MG63 (cell line): Measurements from ENCODE around the gene SYDE2. TPM values are rescaled to one million over a fixed set of nuclear protein-coding genes. Genes with fewer than 3 reads are reported as not detected.
A peak's percentile ranks its signal among the peaks of the same experiment; 100 is the strongest.
"Not testable (repeated sequence)": the region's sequence is repeated elsewhere in the genome, so short reads cannot be mapped to it uniquely, and the experiment has no call there.

Experiments used
- DNase-seq: peaks from one replicate; pipeline ENCODE4 v3.0.0-alpha.2; 2020
- H3K27me3 ChIP-seq: fragments of 250-450 bp; sonication (Bioruptor Pico); 2 replicates; pipeline ENCODE4 v1.5.1; 2020; ENCODE audit warnings: mild to moderate bottlenecking, moderate library complexity
- H3K36me3 ChIP-seq: fragments of 250-450 bp; sonication (Bioruptor Pico); 2 replicates; pipeline ENCODE4 v1.5.1; 2020; ENCODE audit warnings: mild to moderate bottlenecking, moderate library complexity
- H3K4me3 ChIP-seq: fragments of 250-450 bp; sonication (Bioruptor Pico); 2 replicates; pipeline ENCODE4 v1.5.1; 2020; ENCODE audit warnings: mild to moderate bottlenecking, moderate library complexity
- H3K9me3 ChIP-seq: fragments of 250-450 bp; sonication (Bioruptor Pico); 2 replicates; pipeline ENCODE4 v1.5.1; 2020; ENCODE audit warnings: mild to moderate bottlenecking, moderate library complexity
- total RNA-seq: library from RNA; depleted of rRNA; stranded (reverse); fragments of >200 nt; shearing (Covaris generic); gene quantifications from 2 replicates; pipeline ENCODE4 v1.2.3, GENCODE V29; 2014; ENCODE audit warnings: low replicate concordance

Gene SYDE2
- total RNA-seq, 1 experiment from 2014 or later: 1.3 TPM

DNA sequence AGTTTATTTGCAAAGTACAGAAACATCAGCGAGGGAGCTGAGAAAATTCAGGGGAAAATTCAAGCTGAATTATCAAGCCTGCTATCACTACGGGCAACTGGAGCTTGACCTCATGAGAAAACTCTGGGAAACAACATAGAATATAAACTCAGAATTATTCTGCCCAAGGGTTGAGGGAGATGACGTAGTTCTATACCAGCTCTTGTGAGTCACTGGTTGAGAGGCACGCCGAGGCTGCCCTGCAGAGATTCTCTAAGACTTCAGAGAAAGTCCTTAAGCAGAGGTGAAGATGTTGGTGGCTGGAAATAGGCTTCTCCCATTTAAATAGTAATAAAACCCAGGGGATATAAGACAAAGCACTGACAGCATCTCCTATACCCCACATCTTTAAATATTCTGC is 12.3 kb downstream of the SYDE2 start:
- DNase-seq: no peak
- Histone ChIP-seq H3K27me3 (no peaks in the 10 kb centered on the region), H3K4me3 (no peak overlapping the region), H3K9me3 (no peaks in the 10 kb centered on the region), H3K36me3 (no peaks in the 10 kb centered on the region; the same call in 1 of the 2 replicates)

DNA sequence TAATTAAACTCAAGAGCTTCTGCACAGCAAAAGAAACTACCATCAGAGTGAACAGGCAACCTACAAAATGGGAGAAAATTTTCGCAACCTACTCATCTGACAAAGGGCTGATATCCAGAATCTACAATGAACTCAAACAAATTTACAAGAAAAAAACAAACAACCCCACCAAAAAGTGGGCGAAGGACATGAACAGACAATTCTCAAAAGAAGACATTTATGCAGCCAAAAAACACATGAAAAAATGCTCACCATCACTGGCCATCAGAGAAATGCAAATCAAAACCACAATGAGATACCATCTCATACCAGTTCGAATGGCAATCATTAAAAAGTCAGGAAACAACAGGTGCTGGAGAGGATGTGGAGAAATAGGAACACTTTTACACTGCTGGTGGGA is 13.8 kb downstream of the SYDE2 start:
- DNase-seq, H3K4me3 ChIP-seq, H3K9me3 ChIP-seq, H3K27me3 ChIP-seq, H3K36me3 ChIP-seq: not testable (repeated sequence)

DNA sequence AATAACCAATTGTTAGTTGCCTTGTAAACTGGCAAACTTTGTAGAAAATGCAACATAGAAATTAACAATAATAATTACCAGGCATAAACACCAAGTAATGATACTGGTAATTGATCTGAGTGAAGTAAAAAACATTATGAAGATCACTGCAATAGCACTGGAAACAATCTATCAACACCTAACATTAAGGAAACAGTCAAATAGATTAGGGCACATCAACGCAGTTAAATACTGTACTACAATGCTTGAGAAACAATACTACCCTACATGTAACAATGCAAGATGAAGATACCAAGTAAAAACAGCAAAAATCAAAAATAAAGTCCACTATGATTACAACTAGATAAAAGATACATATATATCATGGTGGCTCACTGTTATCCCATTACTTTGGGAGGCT is 16.6 kb downstream of the SYDE2 start:
- Histone ChIP-seq H3K4me3 (no peak overlapping the region), H3K27me3 (no peaks in the 10 kb centered on the region), H3K36me3 (peaks cover 10% of the 10 kb centered on the region), H3K9me3 (no peaks in the 10 kb centered on the region)
- no peak for DNase-seq

DNA sequence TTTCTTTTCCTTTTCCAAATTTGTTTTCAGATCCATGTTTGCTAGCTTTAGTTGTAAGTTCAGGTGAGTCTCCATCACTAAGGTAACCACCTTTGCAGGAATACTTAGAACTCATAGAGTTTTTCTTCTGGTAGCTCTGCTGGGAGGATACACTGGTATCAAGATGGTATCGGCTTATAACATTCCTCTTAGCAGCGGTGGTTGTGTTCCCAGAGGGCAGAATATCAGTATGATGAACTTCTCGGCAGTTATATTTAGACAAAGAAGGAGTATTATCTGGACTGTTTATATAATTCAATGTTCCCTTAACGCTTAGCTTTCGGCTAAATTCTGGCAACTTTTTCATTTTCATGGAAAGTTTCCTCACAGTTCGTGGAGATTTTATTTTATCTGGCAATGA is 18.1 kb downstream of the SYDE2 start:
- H3K4me3 ChIP-seq: no peak overlapping the region
- no peak for DNase-seq
- H3K36me3 ChIP-seq: peaks cover 10% of the 10 kb centered on the region
- no peaks in the 10 kb centered on the region for H3K9me3 ChIP-seq
- H3K27me3 ChIP-seq: no peaks in the 10 kb centered on the region

DNA sequence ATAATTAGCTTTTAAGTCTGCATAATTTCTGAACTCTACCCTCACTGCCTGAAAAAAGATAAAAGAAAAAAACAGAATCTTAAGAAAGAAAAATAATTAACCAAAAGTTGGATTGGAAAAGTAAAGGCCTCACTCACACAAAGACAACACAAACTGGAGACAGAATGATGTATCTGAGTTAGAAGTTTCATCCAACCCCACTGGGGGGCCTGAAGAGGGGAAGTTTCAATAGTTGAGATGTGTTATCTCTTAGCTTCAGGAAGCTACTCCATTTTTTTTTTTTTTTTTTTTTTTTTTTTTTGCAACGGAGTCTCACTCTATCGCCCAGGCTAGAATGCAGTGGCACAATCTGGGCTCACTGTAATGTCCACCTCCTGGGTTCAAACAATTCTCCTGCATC is 19.9 kb downstream of the SYDE2 start:
- peaks cover 10% of the 10 kb centered on the region for H3K36me3 ChIP-seq
- H3K27me3 ChIP-seq: no peaks in the 10 kb centered on the region
- no peaks in the 10 kb centered on the region for H3K9me3 ChIP-seq
- no peak overlapping the region for H3K4me3 ChIP-seq
- DNase-seq: no peak

DNA sequence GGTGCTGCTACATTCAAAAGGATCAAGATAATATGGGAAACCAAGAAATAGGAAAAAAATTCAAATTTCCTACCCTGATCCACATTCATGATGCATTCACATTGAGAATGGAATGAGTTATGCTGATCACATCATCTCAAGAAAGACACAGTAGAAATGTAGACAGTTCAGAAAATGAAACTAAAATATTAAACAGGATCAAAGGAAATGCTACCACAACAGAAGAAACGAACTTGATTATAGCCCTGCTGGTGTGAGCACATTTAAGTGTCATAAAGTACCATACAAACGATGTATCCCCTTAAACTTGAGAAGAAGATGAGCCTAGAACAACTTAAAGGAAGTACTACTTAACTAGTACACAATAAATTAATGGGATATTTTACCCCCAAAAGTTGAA is 21.3 kb downstream of the SYDE2 start:
- no peaks in the 10 kb centered on the region for H3K9me3 ChIP-seq
- no peak overlapping the region for H3K4me3 ChIP-seq
- H3K27me3 ChIP-seq: no peaks in the 10 kb centered on the region
- DNase-seq: no peak
- peaks cover 10% of the 10 kb centered on the region for H3K36me3 ChIP-seq

DNA sequence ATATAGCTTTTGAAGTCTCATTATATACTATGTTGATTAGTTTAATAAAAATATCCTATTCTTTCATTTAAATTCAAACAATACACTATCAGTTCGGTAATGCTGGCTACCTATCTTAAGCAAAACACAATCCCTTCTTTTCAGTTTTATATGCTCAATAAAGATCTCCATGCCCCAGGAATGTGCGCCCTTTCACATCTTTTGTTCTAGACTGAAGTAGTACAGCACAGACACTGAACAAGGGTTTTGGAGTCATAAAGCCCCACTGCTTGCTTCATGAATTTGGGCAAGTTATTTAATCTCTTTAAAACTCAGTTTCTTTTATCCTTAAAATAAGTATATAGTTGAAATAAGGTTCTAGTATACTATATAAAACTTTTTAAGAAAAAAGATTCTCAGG is 22.4 kb downstream of the SYDE2 start:
- no peak for DNase-seq
- no peak overlapping the region for H3K4me3 ChIP-seq
- H3K36me3 ChIP-seq: peaks cover 10% of the 10 kb centered on the region
- H3K9me3 ChIP-seq: no peaks in the 10 kb centered on the region
- no peaks in the 10 kb centered on the region for H3K27me3 ChIP-seq

DNA sequence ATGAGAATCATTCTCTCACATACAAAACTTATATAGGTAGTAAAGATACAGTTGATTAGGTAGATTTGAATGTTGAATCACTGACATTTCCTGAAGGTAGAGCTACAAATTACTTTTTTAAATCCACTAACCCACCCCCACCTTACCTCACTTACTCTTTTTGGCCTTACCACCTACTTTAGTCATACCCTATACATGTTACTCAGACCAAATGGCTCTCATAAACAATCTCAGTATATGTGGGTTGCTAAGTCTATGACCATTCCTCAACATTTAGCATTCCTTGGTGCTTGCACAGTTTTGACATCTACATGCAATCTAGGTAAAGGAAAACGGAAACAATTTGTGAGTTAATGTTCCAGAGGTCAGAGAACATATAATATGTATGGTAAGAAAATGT is 26.3 kb downstream of the SYDE2 start:
- H3K9me3 ChIP-seq: no peaks in the 10 kb centered on the region
- no peaks in the 10 kb centered on the region; the same call in 1 of the 2 replicates for H3K36me3 ChIP-seq
- DNase-seq: no peak
- H3K4me3 ChIP-seq: no peak overlapping the region
- H3K27me3 ChIP-seq: no peaks in the 10 kb centered on the region

DNA sequence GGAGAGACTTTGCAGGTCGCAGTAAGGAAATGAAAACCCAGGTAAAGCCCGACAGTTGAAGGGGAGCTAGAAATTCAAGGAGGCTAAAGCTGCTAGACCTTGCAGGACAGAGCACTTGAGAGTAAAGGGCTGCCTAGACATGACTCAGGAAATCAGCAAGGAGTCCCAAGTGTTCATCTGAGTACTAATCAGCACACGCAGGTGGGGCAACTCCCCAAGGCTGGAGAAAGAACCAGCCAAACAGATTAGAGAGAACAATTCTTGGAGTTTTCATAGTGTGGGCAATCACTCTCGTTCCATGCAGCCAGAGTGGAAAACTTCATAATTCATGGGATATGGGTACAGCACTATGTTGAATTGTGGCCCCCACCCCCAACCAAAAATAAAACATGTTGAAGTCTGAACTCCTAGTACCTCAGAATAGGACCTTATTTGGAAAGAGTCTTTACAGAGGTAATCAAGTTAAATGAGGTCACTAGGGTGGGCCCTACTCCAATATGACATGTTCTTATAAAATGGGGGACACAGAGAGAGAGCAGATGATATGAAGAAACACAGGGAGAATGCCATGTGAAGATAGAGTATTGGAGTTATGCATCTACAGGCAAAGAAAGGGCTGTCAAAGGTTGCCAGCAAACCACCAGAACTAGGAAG is 28.0 kb downstream of the SYDE2 start:
- Histone ChIP-seq H3K9me3 (no peaks in the 10 kb centered on the region), H3K27me3 (no peaks in the 10 kb centered on the region)
- DNase-seq: no peak

DNA sequence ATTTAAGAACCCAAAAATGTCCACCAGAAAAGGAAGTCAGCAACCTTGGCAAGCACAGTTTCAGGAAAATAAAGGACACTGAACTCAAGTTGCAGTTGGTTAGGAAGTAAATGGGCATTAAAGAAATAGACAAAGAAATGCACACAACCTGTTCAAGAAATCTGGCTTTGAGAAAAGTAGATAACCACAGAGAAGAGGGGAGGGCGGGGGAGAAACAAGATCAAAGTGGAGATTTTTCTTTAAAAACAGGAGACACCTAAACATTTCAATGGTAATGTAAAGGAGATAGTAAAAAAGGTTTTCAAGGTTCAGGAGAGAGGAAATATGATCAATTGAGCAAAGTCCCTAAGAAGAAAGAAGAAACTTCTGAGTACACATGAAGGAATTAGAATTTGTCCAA is 29.1 kb downstream of the SYDE2 start:
- Histone ChIP-seq H3K4me3 (no peak overlapping the region), H3K9me3 (no peaks in the 10 kb centered on the region), H3K27me3 (no peaks in the 10 kb centered on the region), H3K36me3 (no peaks in the 10 kb centered on the region)
- no peak for DNase-seq

More for the DNA sequence above, 28.0 kb downstream of the SYDE2 start:
- H3K36me3 ChIP-seq: no peaks in the 10 kb centered on the region; the same call in 1 of the 2 replicates
- H3K4me3 ChIP-seq: no peak overlapping the region

DNA sequence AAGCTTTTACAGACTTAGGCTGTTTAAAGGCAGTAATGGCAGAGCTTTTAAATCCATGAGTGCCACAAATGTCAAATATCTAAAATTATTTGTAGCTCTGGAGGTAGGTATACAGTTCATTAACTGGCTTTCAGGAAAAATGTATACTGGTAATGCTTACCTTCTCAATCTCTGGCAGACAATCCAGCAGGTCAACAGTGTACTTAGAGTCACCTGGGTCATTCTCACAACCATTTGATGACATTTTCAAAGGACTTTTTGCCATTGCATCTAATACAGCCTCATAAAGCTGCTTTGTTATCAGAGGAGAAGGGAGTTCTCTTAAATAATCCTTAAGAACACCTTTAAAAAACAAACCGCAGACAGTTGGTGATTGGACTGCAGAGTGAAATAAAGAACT is 31.9 kb downstream of the SYDE2 start:
- no peak for DNase-seq
- Histone ChIP-seq H3K27me3 (no peaks in the 10 kb centered on the region), H3K36me3 (no peaks in the 10 kb centered on the region), H3K9me3 (no peaks in the 10 kb centered on the region), H3K4me3 (no peak overlapping the region)

DNA sequence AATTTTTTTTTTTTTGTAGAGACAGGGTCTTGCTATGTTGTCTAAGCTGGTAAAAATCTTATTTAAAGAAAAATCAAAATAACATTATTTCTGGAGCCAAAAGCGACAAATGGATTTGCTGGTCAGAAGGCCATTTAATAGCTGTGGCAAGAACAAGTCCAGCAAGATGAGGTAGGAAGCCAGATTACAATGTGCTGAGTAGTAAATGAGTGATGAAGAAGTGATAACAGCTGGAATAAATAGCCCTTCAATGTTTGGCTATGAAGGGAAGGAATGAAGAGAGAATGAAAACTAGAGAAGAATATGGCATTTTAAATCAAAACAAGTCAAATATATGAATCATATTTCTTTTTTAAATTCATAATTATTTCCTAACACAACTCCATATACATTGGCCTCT is 34.5 kb downstream of the SYDE2 start:
- Histone ChIP-seq H3K36me3 (no peaks in the 10 kb centered on the region), H3K4me3 (no peak overlapping the region), H3K27me3 (no peaks in the 10 kb centered on the region), H3K9me3 (no peaks in the 10 kb centered on the region)
- DNase-seq: no peak

DNA sequence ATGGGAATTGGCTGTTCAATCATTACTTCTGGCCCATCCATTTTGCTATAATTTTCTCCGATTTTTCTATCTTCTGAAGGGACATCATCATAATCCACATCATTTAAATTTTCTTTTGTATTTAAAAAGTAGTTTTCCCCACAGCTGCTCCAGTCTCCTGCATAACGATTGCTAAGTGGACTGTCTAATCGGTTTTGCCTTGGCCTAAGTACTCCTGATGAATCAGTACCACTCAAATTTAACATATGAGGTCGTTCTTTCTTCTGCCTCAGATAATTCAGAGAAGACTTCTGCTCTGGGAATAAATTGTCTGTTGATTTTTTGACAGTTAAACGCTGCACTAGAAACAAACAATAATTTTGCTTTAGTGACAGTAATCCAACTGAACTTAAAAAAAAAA is 41.9 kb downstream of the SYDE2 start:
- Histone ChIP-seq H3K9me3 (no peaks in the 10 kb centered on the region), H3K36me3 (no peaks in the 10 kb centered on the region), H3K4me3 (no peak overlapping the region), H3K27me3 (no peaks in the 10 kb centered on the region)
- no peak for DNase-seq

DNA sequence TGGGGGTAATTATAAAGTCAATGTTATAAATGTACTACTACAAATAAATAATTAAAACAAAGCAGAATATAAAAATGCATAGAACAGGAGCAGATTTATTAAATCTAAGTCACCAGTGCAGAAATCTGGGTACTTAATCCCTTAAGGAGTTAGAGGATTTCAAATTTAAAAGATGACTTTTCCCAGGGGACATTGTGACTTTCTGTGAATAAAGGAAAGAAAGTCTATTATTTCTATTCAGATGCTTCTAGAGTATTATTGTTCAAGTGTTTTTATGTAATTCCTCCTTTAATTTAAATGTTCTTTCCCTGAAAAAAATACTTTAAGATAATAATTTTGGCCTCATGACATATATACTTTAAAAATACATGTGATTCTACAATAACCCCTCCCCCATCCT is 43.4 kb downstream of the SYDE2 start:
- H3K9me3 ChIP-seq: no peaks in the 10 kb centered on the region
- no peak for DNase-seq
- H3K36me3 ChIP-seq: no peaks in the 10 kb centered on the region
- no peak overlapping the region for H3K4me3 ChIP-seq
- no peaks in the 10 kb centered on the region for H3K27me3 ChIP-seq

DNA sequence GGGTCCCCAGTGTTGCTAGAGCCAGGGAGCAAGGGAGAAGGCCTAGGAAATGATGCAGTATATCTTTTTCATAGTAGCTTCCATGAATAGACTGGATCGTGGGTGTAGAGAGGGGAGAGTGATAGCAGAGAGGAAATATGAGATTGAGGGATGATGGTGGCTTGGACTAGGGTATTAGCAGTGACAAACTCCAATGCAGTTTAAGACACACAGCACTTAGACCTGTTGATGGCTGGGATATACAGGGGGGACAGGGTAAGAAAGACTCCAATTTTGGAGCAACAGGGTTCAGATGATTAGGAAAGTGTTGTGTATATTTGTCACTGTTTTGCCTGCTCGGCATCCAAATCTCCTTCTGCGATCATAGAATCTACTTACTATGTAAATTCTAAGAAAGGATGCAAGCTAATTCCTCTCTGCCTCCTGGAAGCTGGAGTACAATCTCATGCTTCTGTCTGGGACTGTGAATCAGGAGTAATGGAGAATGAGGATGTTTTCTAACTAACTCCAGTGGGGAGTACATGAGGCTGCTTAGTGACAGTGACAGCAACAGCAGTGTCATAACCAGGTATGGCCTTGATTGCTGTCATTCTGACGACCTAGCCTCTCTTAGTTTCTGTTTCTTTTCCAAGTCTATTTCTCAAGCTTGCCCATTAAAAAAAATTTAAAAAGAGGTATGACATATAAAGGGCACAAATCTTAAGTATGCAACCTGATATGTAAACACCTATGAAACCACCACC is 47.5 kb downstream of the SYDE2 start:
- no peaks in the 10 kb centered on the region for H3K27me3 ChIP-seq
- no peaks in the 10 kb centered on the region for H3K36me3 ChIP-seq
- H3K9me3 ChIP-seq: no peaks in the 10 kb centered on the region
- DNase-seq: no peak
- no peak overlapping the region for H3K4me3 ChIP-seq

DNA sequence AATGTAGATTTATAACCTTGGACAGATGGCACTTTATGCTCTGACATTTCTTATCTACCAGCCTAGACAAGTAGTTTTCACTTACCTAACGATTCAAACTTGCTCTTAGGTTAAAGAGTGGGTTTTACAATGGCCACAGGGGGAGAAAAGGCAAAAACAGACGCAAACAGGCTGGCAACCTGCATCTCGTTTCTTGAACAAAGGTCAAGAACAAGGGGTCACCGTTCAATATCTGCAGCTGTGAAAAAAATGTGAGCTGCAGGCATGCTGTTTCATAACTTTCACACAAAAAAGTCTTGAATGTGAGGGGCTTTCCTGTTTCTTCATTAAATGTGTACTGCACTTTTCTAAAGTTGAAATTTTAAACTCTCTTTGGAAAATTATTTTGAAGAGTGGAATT is 49.4 kb downstream of the SYDE2 start:
- Histone ChIP-seq H3K27me3 (no peaks in the 10 kb centered on the region), H3K4me3 (no peak overlapping the region), H3K36me3 (no peaks in the 10 kb centered on the region), H3K9me3 (no peaks in the 10 kb centered on the region)
- no peak for DNase-seq

DNA sequence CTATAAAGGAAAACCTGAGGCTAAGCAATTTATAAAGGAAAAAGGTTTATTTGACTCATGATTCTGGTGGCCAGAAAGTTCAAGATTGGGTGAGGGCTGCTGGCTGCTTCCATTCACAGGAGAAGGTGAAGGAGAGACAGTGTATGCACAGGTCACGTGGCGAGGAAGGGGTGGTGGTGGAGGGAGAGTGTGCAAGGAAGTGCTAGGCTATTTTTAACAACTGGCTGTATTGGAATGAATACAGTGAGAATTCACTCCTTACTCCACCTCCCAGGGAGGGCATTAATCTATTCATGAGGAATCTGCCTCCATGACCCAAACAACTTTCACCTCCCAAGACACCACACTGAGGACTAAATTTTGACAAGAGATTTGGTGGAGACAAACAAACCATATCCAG is 51.0 kb downstream of the SYDE2 start:
- H3K27me3 ChIP-seq: no peaks in the 10 kb centered on the region
- H3K36me3 ChIP-seq: no peaks in the 10 kb centered on the region
- no peak for DNase-seq
- no peaks in the 10 kb centered on the region for H3K9me3 ChIP-seq
- H3K4me3 ChIP-seq: no peak overlapping the region

DNA sequence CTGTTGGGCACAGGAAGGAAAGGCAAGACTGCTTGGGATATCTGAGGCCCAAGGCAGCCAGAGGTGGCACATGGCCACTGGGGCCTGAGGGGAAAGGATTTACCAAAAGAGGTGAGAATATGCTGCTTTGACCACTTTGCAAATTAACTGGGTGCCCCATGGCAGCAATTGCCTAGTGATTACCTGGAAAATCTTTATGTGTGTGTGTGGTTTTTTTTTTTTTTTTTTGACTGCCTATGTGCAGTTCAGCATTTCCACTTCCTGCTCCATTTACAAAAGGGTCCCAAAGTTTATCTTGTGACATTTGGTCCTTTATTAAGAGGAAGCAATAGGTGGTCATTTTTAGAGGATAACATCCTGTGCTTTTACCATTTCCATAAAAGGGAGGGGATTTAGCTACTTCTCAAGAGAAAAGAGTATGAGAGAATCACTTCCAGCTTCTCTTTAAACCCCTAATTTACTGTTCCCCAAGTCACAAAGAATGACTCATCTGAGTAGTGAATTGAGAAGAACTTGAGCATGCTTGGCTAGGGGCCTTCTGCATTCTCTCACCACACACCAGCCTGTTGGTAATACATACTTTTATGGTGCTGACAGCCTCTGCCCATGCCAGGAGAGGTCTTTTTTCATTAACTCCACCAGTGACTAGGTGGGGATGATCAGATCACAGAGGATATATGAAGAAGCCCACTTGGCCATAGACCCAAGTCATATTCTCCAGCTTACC is 52.1 kb downstream of the SYDE2 start:
- Histone ChIP-seq H3K36me3 (no peaks in the 10 kb centered on the region), H3K9me3 (no peaks in the 10 kb centered on the region), H3K4me3 (no peak overlapping the region), H3K27me3 (no peaks in the 10 kb centered on the region)
- peak; percentile 62 for DNase-seq
